K562 (cell line): ENCODE results near the gene ERF. TPM values are rescaled to one million over a fixed set of nuclear protein-coding genes. Genes with fewer than 3 reads are reported as not detected.
A peak's percentile ranks its signal among the peaks of the same experiment; 100 is the strongest.

Experiments
- ATAC-seq: fragments of 200-7000 bp; cut with Tn5 transposase; 3 replicates; pipeline ENCODE4 v1.9.1; 2020; ENCODE audit warnings: moderate library complexity
- BruUV-seq: library from RNA; stranded (reverse); fragments of 400-500 nt; replicated peaks from 2 replicates; lab custom pipeline; 2021; lab: Mats Ljungman, UMichigan
- CTCF ChIA-PET: fragments of 300-600 bp; formaldehyde crosslinking; extraction: SDS; loops from one replicate; lab custom pipeline; 2021; ENCODE audit warnings: low intra/inter-chr PET ratio; lab: Yijun Ruan, JAX
- POLR2A ChIA-PET: fragments of 300-600, 350-650 bp; sonication (Branson Sonifier 250); formaldehyde crosslinking; extraction: SDS; loops from one replicate; lab custom pipeline; 2021; ENCODE audit warnings: antibody characterized with exemption, inconsistent platforms; lab: Yijun Ruan, JAX
- DNase-seq, 4 experiments: peaks; one replicate each; pipeline versions ENCODE4 v3.0.0 to v3.0.0-alpha.2; 2011 to 2018; ENCODE audit warnings: low spot score in 3 of 4, mixed read lengths in 3 of 4; ENCODE audit errors: extremely low read depth in 1 of 4
- FAIRE-seq: peaks from 2 replicates; lab custom pipeline; 2011; peaks lifted over from hg19 to GRCh38; lab: Jason Lieb, UNC
- H2AFZ ChIP-seq: 2 replicates; pipeline ENCODE4 v1.6.0; 2011; ENCODE audit warnings: low read depth, low read length, control low read depth, inconsistent platforms
- H3K27ac ChIP-seq: fragments of 200-600 bp; 3 replicates; pipeline ENCODE4 v1.8.0; 2011; ENCODE audit warnings: low read depth, mild to moderate bottlenecking, control low read depth, inconsistent platforms, low read length, moderate library complexity, mixed read lengths; ENCODE audit errors: extremely low read depth
- H3K27me3 ChIP-seq, 2 experiments: fragments of 300-600 bp in 1 of 2; 2 replicates in 1 of 2; 3 replicates in 1 of 2; pipeline versions ENCODE4 v1.6.0 to v1.8.0; 2011; ENCODE audit warnings: inconsistent platforms in 2 of 2, low read length in 2 of 2, mild to moderate bottlenecking in 1 of 2, mixed read lengths in 1 of 2, moderate library complexity in 1 of 2; ENCODE audit not compliant: control insufficient read depth in 2 of 2, insufficient read depth in 2 of 2
- H3K36me3 ChIP-seq: fragments of 300-600 bp; 3 replicates; pipeline ENCODE4 v1.8.0; 2011; ENCODE audit warnings: mild to moderate bottlenecking, low read length, inconsistent platforms; ENCODE audit not compliant: control insufficient read depth, insufficient read depth
- H3K4me1 ChIP-seq, 2 experiments: fragments of 200-600 bp in 1 of 2; replicated peaks in 1 of 2; 2 replicates in 1 of 2; 3 replicates in 1 of 2; pipeline versions ENCODE4 v1.5.1 to v1.8.0; 2011; ENCODE audit warnings: inconsistent platforms in 2 of 2, low read length in 2 of 2, mild to moderate bottlenecking in 1 of 2, mixed read lengths in 1 of 2, moderate library complexity in 1 of 2; ENCODE audit not compliant: control insufficient read depth in 2 of 2, insufficient read depth in 2 of 2
- H3K4me2 ChIP-seq: 2 replicates; pipeline ENCODE4 v1.6.1; 2011; ENCODE audit warnings: low read length, control low read depth, inconsistent platforms, mixed read lengths; ENCODE audit not compliant: insufficient read depth
- H3K4me3 ChIP-seq: fragments of 200-600 bp; sonication (generic), shearing (Covaris generic); 2 replicates; pipeline ENCODE4 v1.5.1; 2016; ENCODE audit warnings: control low read depth, inconsistent platforms
- H3K79me2 ChIP-seq: fragments of 200-600 bp; 3 replicates; pipeline ENCODE4 v1.8.0; 2011; ENCODE audit warnings: low read length, inconsistent platforms; ENCODE audit not compliant: control insufficient read depth, insufficient read depth
- H3K9ac ChIP-seq, 2 experiments: 2 replicates each; pipeline versions ENCODE4 v1.6.0 to v1.6.1; 2011; ENCODE audit warnings: low read depth in 2 of 2, low read length in 2 of 2, control low read depth in 1 of 2, inconsistent platforms in 1 of 2, mild to moderate bottlenecking in 1 of 2, mixed read lengths in 1 of 2; ENCODE audit not compliant: insufficient read depth in 1 of 2
- H3K9me1 ChIP-seq: one replicate; pipeline ENCODE4 v1.6.0; 2011; ENCODE audit warnings: inconsistent platforms, mild to moderate bottlenecking, low read length, moderate library complexity; ENCODE audit not compliant: control insufficient read depth, insufficient read depth
- H3K9me3 ChIP-seq: replicated peaks from 2 replicates; pipeline ENCODE4 v1.5.1; 2011; ENCODE audit warnings: low read depth, low read length, inconsistent platforms; ENCODE audit not compliant: control insufficient read depth, insufficient read depth
- H4K20me1 ChIP-seq: replicated peaks from 2 replicates; pipeline ENCODE4 v1.6.1; 2011; ENCODE audit warnings: low read length, inconsistent platforms, mixed read lengths; ENCODE audit not compliant: control insufficient read depth, insufficient read depth
- HCFC1 ChIP-seq: IDR thresholded peaks from 2 replicates; pipeline ENCODE4 v1.6.1; 2012; ENCODE audit warnings: low read depth, low read length, improper control_type of control experiment
- MBD1 ChIP-seq: fragments of 250-450 bp; sonication (Bioruptor Pico); IDR thresholded peaks from 2 replicates; pipeline ENCODE4 v1.8.0; 2022; ENCODE audit warnings: inconsistent platforms
- RHOXF2B ChIP-seq: fragments of 250-450 bp; sonication (Bioruptor Pico); conservative IDR thresholded peaks from 2 replicates; pipeline ENCODE4 v1.5.1; 2021
- SIX5 ChIP-seq, 2 experiments: IDR thresholded peaks; 2 replicates each; pipeline ENCODE4 v1.6.1; 2011; ENCODE audit warnings: low read length in 2 of 2, borderline replicate concordance in 1 of 2, low read depth in 1 of 2, mild to moderate bottlenecking in 1 of 2, moderate library complexity in 1 of 2; ENCODE audit not compliant: insufficient read depth in 1 of 2
- ZBTB5 ChIP-seq: fragments of 450-650 bp; IDR thresholded peaks from 2 replicates; pipeline ENCODE4 v1.6.1; 2017; ENCODE audit warnings: antibody characterized with exemption
- ZNF175 ChIP-seq: fragments of 200-800 bp; sonication (Bioruptor generic); IDR thresholded peaks from 2 replicates; pipeline ENCODE4 v1.6.1; 2016; ENCODE audit warnings: low read depth, mild to moderate bottlenecking, missing genetic modification characterization, missing compliant biosample characterization
- ZNF263 ChIP-seq: sonication (generic); formaldehyde crosslinking; IDR thresholded peaks from 2 replicates; pipeline ENCODE4 v1.8.0; 2022; ENCODE audit warnings: mild to moderate bottlenecking, missing genetic modification reagents, borderline replicate concordance
- ZNF79 ChIP-seq: fragments of 250-450 bp; sonication (Bioruptor Pico); IDR thresholded peaks from 2 replicates; pipeline ENCODE4 v1.4.0; 2020; ENCODE audit warnings: low read depth, mild to moderate bottlenecking, moderate library complexity
- WGBS: fragments of 100-300 bp; shearing (Covaris generic); methylation state at CpG from one replicate; pipeline ENCODE4 v1.1.6; 2016; ENCODE audit warnings: low coverage, mixed read lengths; ENCODE audit not compliant: insufficient coverage; ENCODE audit errors: missing lambda C conversion rate; 5-methylcytosine and 5-hydroxymethylcytosine counted together
- in situ Hi-C: fragments of 300-500 bp; cut with MboI; formaldehyde crosslinking; loops from 4 replicates; pipeline ENCODE4 v1.15.0; 2018; ENCODE audit warnings: inconsistent platforms, mixed read lengths
- intact Hi-C: fragments of 100-400 bp; cut with micrococcal nuclease; formaldehyde crosslinking; loops from 2 replicates; pipeline ENCODE4 v1.14.2; 2022
- polyA plus RNA-seq, 8 experiments: library from polyadenylated mRNA; depleted of rRNA in 4 of 8; stranded (reverse) in 5 of 8; unstranded in 3 of 8; fragments of >200 nt; fragmentation: Nextera tagmentation in 2 of 8; fragmentation: Illumina TruSeq in 1 of 8; extraction: Ambion mirVana in 2 of 8; extraction: Trizol in 1 of 8; gene quantifications; 2 replicates each; pipeline versions ENCODE4 v1.2.1 to v1.2.3, GENCODE V29; 2011 to 2014; ENCODE audit warnings: inconsistent platforms in 1 of 8, missing spikeins in 1 of 8
- total RNA-seq, 7 experiments: library from RNA; depleted of rRNA in 6 of 7; stranded (reverse); fragments of >200 nt in 6 of 7; fragmentation: Illumina TruSeq in 2 of 7; extraction: Trizol in 2 of 7; gene quantifications; 2 replicates each; pipeline versions ENCODE4 v1.2.1 to v1.2.3, GENCODE V29; 2011 to 2021; ENCODE audit warnings: low replicate concordance in 1 of 7

Gene ERF
- total and polyA plus RNA-seq, 9 of the 15 experiments (the other 6 are each of a cell fraction or from before 2014, with no cell fraction given) = 0.03 to 75.4 (median 27.0) TPM

- no peaks in the 10 kb centered on the region for H3K27me3 ChIP-seq
- in situ Hi-C loops = no loop called here
- ChIA-PET CTCF (interaction anchor here (0.6 kb wide), 1 partner anchor 8 kb away, joined by 3 read pairs; no protein-coding TSS in a partner anchor), POLR2A (interaction anchor here (1.2 kb wide), 1 partner anchor 14 kb away, joined by 4 read pairs; the partner anchor contains the start of genes PAFAH1B3 and PRR19)
- intact Hi-C loops = no loop called here
- DNase-seq (no peak), FAIRE-seq (no peak), ATAC-seq (no peak)
- H3K36me3 ChIP-seq = peaks cover 69% of the 10 kb centered on the region; the same call in 2 of the 3 replicates
- H3K4me2 ChIP-seq = no peak overlapping the region
- no peaks in the 10 kb centered on the region for H3K9me3 ChIP-seq
- no peaks in the 10 kb centered on the region for H3K9me1 ChIP-seq
- 0 out of 2 replicates have a peak, but pooled peaks cover 8% of the 10 kb centered on the region for H4K20me1 ChIP-seq
- no peak overlapping the region for H3K4me3 ChIP-seq
- no peak overlapping the region for H2AFZ ChIP-seq
- 70% methylated on average over 4 of the region's 4 CpGs for WGBS
- peak overlapping the region in 1 of 2 experiments; percentile 60; a peak in 1 of 4 replicates for H3K9ac ChIP-seq
- H3K4me1 ChIP-seq = peaks cover 17 to 82% of the 10 kb centered on the region in 2 experiments; a peak in 4 of 5 replicates
- no TSS peak for BruUV-seq
- no peak overlapping the region for H3K27ac ChIP-seq
- peaks cover 26% of the 10 kb centered on the region for H3K79me2 ChIP-seq
- TF ChIP-seq ZNF263 = no peak
Measured at GRCh38 chr19:42288387-42288786, 33.5 kb upstream of the ERF start.

- POLR2A ChIA-PET = interaction anchor here (0.6 to 1.2 kb wide), 4 partner anchors 9 to 99 kb away, joined by 3 to 4 read pairs (median 3); partner anchors contain the start of genes PAFAH1B3 and PRR19
- intact Hi-C loops = no loop called here
- no peaks in the 10 kb centered on the region; a peak in 1 of 5 replicates for H3K27me3 ChIP-seq
- no peaks in the 10 kb centered on the region for H3K9me3 ChIP-seq
- 91% methylated on average over 5 of the region's 10 CpGs for WGBS
- no peak overlapping the region for H3K4me3 ChIP-seq
- H3K27ac ChIP-seq = no peak overlapping the region
- H3K9ac ChIP-seq = no peak overlapping the region
- no peak overlapping the region for H2AFZ ChIP-seq
- FAIRE-seq (no peak), DNase-seq (no peak), ATAC-seq (no peak)
- peaks cover 23 to 82% of the 10 kb centered on the region in 2 experiments for H3K4me1 ChIP-seq
- peaks cover 33% of the 10 kb centered on the region for H3K79me2 ChIP-seq
- no peak overlapping the region for H3K4me2 ChIP-seq
- H3K36me3 ChIP-seq = peaks cover 62% of the 10 kb centered on the region; the same call in 2 of the 3 replicates
- H3K9me1 ChIP-seq = no peaks in the 10 kb centered on the region
- in situ Hi-C loops = no loop called here
- CTCF ChIA-PET = interaction anchor here (0.6 kb wide), 1 partner anchor 9 kb away, joined by 3 read pairs; no protein-coding TSS in a partner anchor
- H4K20me1 ChIP-seq = 0 out of 2 replicates have a peak, but pooled peaks cover 8% of the 10 kb centered on the region
- no TSS peak for BruUV-seq
- TF ChIP-seq MBD1 (CRISPR knock-in tag) = no peak
- no peak for TF ChIP-seq ZBTB5
- TF ChIP-seq SIX5 (IDR thresholded peaks at IDR 0.05; ENCODE audit: borderline replicate concordance in 1 of 2, insufficient read depth in 1 of 2, low read depth in 1 of 2, low read length in 2 of 2) = no peak
- TF ChIP-seq RHOXF2B (CRISPR knock-in tag) = no peak
- no peak for TF ChIP-seq ZNF175 (CRISPR knock-in tag)
- no peak for TF ChIP-seq HCFC1
- no peak for TF ChIP-seq ZNF79 (CRISPR knock-in tag)
Measured at GRCh38 chr19:42287827-42288107, 32.8 kb upstream of the ERF start.
